ENCODE measurements around the gene PLCH1. TPM values are rescaled to one million over a fixed set of nuclear protein-coding genes. Genes with fewer than 3 reads are reported as not detected.

Gene PLCH1
- total RNA-seq (2022) (0.10 and 0.12 TPM in 2 replicates), Bru-seq, nascent RNA (percentile 14 among the genes with signal in this experiment), BruChase-seq, experiment 1, labeled RNA remaining after a 6-hour chase (percentile 19 among the genes with signal in this experiment), BruChase-seq, experiment 2, labeled RNA remaining after a 2-hour chase (percentile 15 among the genes with signal in this experiment)
- long read RNA-seq, result 0 reads

- ChIA-PET POLR2A (interaction anchor here (0.7 kb wide), 1 partner anchor 61 kb away, joined by 3 read pairs; no protein-coding TSS in a partner anchor), CTCF (interaction anchor here (0.6 kb wide), 2 partner anchors 25 to 33 kb away, joined by 3 read pairs; no protein-coding TSS in a partner anchor)
- TF ChIP-seq, protein P1, sequence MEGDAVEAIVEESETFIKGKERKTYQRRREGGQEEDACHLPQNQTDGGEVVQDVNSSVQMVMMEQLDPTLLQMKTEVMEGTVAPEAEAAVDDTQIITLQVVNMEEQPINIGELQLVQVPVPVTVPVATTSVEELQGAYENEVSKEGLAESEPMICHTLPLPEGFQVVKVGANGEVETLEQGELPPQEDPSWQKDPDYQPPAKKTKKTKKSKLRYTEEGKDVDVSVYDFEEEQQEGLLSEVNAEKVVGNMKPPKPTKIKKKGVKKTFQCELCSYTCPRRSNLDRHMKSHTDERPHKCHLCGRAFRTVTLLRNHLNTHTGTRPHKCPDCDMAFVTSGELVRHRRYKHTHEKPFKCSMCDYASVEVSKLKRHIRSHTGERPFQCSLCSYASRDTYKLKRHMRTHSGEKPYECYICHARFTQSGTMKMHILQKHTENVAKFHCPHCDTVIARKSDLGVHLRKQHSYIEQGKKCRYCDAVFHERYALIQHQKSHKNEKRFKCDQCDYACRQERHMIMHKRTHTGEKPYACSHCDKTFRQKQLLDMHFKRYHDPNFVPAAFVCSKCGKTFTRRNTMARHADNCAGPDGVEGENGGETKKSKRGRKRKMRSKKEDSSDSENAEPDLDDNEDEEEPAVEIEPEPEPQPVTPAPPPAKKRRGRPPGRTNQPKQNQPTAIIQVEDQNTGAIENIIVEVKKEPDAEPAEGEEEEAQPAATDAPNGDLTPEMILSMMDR (IDR thresholded peaks at IDR 0.05; ENCODE audit: unreplicated experiment), result no peak
- Mint-ChIP-seq H3K9me3 (ENCODE audit: unreplicated experiment) (no peaks in the 10 kb centered on the region), H3K36me3 (ENCODE audit: insufficient read depth, unreplicated experiment) (no peaks in the 10 kb centered on the region), H3K4me1 (ENCODE audit: insufficient read depth, unreplicated experiment) (peaks cover 5% of the 10 kb centered on the region), H3K27me3 (ENCODE audit: insufficient read depth, unreplicated experiment) (peaks cover 24% of the 10 kb centered on the region), H3K4me3 (ENCODE audit: unreplicated experiment) (peak within 1 kb of the TSS; percentile 78), H3K27ac (ENCODE audit: low read depth, unreplicated experiment) (peak within 1 kb of the TSS; percentile 64)
- peak; percentile 73 for DNase-seq (ENCODE audit: unreplicated experiment)
- intact Hi-C loops (cut with micrococcal nuclease), result no loop called here
- BruUV-seq (replicated peaks), result no TSS peak
Measured at GRCh38 chr3:155744626-155745324, at the start of gene PLCH1. TSS of gene PLCH1 (minus strand) at chr3:155745071. CDS start at chr3:155704224, 40,847 bp downstream.

- H3K4me1 Mint-ChIP-seq (ENCODE audit: insufficient read depth, unreplicated experiment), result no peaks in the 10 kb centered on the region
- H3K36me3 Mint-ChIP-seq (ENCODE audit: insufficient read depth, unreplicated experiment), result peaks cover 7% of the 10 kb centered on the region
- no peaks in the 10 kb centered on the region for H3K27me3 Mint-ChIP-seq (ENCODE audit: insufficient read depth, unreplicated experiment)
- ChIA-PET POLR2A (no interaction called here), CTCF (no interaction called here)
- no peak overlapping the region for H3K4me3 Mint-ChIP-seq (ENCODE audit: unreplicated experiment)
- H3K27ac Mint-ChIP-seq (ENCODE audit: low read depth, unreplicated experiment), result no peak overlapping the region
- no TSS peak for BruUV-seq (replicated peaks)
- no peaks in the 10 kb centered on the region for H3K9me3 Mint-ChIP-seq (ENCODE audit: unreplicated experiment)
- intact Hi-C loops (cut with micrococcal nuclease), result no loop called here
- TF ChIP-seq, protein P1 (IDR thresholded peaks at IDR 0.05; ENCODE audit: unreplicated experiment), result no peak
- DNase-seq (ENCODE audit: unreplicated experiment), result no peak
Measured at GRCh38 chr3:155792532-155792931, 47.7 kb upstream of the PLCH1 start.

DNA sequence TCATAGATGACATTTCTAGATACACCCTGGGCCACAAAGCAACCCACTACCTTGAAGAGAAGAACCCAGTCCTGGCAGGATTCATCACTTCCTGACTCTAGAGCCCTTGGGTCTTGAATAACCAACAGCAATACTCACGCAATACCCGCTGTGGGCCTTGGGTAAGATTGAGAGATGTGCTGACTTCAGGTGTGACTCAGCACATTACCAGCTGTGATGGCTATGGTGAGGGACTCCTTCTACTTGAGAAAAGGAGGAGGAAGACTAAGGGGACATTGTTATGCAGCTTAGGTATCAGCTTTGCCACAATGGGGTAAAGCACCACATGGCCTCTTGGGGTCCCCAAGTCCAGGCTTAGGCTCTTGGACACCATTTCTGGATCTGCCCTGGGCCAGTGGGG lies 46.3 kb upstream of the PLCH1 start:
- ChIA-PET CTCF (interaction anchor here (0.7 kb wide), 1 partner anchor 15 kb away, joined by 4 read pairs; the partner anchor contains the start of gene C3orf33), POLR2A (no interaction called here)
- H3K36me3 Mint-ChIP-seq (ENCODE audit: insufficient read depth, unreplicated experiment), result peaks cover 7% of the 10 kb centered on the region
- no TSS peak for BruUV-seq (replicated peaks)
- intact Hi-C loops (cut with micrococcal nuclease), result no loop called here
- H3K9me3 Mint-ChIP-seq (ENCODE audit: unreplicated experiment), result no peaks in the 10 kb centered on the region
- no peak overlapping the region for H3K4me3 Mint-ChIP-seq (ENCODE audit: unreplicated experiment)
- H3K27ac Mint-ChIP-seq (ENCODE audit: low read depth, unreplicated experiment), result no peak overlapping the region
- peak; percentile 67 for DNase-seq (ENCODE audit: unreplicated experiment)
- no peaks in the 10 kb centered on the region for H3K4me1 Mint-ChIP-seq (ENCODE audit: insufficient read depth, unreplicated experiment)
- TF ChIP-seq, protein P1 (IDR thresholded peaks at IDR 0.05; ENCODE audit: unreplicated experiment), result no peak
- H3K27me3 Mint-ChIP-seq (ENCODE audit: insufficient read depth, unreplicated experiment), result no peaks in the 10 kb centered on the region

DNA sequence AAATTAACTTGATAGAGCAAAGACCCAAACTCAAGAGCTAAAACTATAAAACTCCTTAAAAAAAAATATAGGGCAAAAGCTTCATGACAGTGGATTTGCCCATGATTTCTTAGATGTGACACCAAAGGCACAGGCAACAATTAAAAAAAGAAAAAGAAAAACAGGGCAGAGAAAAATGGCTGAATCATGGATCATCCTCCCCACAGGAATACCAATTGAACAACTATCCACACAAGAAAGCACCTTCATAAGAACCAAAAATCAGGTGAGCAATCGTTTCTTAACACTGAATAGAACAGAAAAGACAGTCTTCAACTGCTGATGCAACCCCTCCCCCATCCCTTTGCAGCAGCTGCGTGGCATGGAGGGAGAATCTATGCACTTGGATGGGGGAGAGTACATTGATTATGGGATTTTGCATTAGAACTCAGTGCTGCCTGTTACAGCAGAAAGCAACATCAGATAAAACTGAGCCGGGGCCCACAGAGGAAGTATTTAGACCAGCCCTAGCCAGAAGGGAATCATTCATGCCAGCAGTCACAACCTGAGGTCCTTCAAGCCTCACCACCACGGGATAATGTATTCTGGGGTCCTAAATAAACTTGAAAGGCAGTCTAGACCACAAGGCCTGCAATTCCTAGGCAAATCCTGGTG lies 45.5 kb upstream of the PLCH1 start:
- Mint-ChIP-seq H3K9me3 (ENCODE audit: unreplicated experiment) (no peaks in the 10 kb centered on the region), H3K4me3 (ENCODE audit: unreplicated experiment) (no peak overlapping the region), H3K27ac (ENCODE audit: low read depth, unreplicated experiment) (no peak overlapping the region), H3K27me3 (ENCODE audit: insufficient read depth, unreplicated experiment) (no peaks in the 10 kb centered on the region), H3K36me3 (ENCODE audit: insufficient read depth, unreplicated experiment) (peaks cover 7% of the 10 kb centered on the region), H3K4me1 (ENCODE audit: insufficient read depth, unreplicated experiment) (no peaks in the 10 kb centered on the region)
- POLR2A ChIA-PET, result no interaction called here
- DNase-seq (ENCODE audit: unreplicated experiment), result no peak
- intact Hi-C loops (cut with micrococcal nuclease), result no loop called here
- TF ChIP-seq, protein P1 (IDR thresholded peaks at IDR 0.05; ENCODE audit: unreplicated experiment), result no peak
- CTCF ChIA-PET, result interaction anchor here (0.7 kb wide), 3 partner anchors 15 to 644 kb away, joined by 3 to 4 read pairs (median 4); partner anchors contain the start of gene C3orf33
- BruUV-seq (replicated peaks), result no TSS peak
